Measurements from ENCODE around the gene DAZAP2.
"Not testable (repeated sequence)": the region's sequence is repeated elsewhere in the genome, so short reads cannot be mapped to it uniquely, and the experiment has no call there.

DAZAP2 gene

DNA sequence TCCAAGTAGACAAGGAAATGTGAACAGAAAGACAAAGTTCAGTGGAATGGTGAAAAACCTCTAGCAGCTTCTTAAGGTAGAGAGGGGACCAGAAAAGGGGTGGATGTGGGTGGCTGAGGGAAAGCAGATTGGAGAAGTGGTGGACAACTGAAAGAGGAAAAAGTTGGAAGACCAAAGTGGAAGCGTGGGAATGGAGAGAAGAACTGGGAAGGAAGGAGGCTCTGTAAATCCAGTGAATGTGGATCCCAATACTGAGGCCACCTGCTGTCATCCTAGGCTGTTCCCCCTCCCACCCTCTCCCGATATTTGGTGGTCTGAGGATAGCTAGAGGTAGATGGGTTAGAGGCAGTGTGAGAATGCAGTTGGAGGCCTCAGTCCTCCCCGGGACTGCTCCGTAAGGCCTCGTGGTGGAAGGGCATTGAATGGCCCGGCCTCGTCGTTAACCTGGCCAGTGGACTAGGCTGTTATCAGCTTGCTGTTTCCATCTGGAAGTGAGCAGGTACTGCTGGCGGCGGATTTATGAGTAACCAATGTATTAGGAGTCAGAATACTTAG, 19.9 kb upstream of the DAZAP2 start:
- TF ChIP-seq, protein P1, sequence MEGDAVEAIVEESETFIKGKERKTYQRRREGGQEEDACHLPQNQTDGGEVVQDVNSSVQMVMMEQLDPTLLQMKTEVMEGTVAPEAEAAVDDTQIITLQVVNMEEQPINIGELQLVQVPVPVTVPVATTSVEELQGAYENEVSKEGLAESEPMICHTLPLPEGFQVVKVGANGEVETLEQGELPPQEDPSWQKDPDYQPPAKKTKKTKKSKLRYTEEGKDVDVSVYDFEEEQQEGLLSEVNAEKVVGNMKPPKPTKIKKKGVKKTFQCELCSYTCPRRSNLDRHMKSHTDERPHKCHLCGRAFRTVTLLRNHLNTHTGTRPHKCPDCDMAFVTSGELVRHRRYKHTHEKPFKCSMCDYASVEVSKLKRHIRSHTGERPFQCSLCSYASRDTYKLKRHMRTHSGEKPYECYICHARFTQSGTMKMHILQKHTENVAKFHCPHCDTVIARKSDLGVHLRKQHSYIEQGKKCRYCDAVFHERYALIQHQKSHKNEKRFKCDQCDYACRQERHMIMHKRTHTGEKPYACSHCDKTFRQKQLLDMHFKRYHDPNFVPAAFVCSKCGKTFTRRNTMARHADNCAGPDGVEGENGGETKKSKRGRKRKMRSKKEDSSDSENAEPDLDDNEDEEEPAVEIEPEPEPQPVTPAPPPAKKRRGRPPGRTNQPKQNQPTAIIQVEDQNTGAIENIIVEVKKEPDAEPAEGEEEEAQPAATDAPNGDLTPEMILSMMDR (IDR thresholded peaks at IDR 0.05; ENCODE audit: low read depth, low read length) = no peak
- TF ChIP-seq MYC (IDR thresholded peaks at IDR 0.05; ENCODE audit: low read depth, low read length) = no peak
- TF ChIP-seq POLR2A (IDR thresholded peaks at IDR 0.05; ENCODE audit: extremely low read depth, insufficient read length) = no peak
- TF ChIP-seq, protein P2, sequence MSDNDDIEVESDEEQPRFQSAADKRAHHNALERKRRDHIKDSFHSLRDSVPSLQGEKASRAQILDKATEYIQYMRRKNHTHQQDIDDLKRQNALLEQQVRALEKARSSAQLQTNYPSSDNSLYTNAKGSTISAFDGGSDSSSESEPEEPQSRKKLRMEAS (IDR thresholded peaks at IDR 0.05; ENCODE audit: low read depth, low read length) = no peak
- DNase-seq (ENCODE audit: low read depth) = peak; percentile 30
- peak overlapping the region; percentile 70 for H3K4me3 ChIP-seq (ENCODE audit: low read depth, low read length)

DNA sequence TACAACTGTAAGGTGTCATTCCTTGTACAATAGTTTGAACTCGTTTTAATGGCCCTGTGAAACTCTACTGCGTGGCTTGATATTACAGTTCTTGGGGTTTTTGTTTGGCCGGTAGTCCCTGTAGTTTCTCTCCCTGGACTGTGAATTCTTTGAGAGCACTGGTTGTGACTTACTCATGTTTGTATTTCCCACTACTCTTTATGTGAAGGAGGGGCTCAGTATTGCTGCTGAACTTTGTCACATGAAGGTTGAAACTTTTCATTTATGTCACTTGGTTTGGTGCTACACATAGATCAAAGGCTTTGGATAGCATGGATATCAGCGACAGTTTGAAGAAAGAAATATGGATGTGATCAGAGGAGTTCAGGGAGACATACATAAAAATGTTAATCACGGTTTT, 19.3 kb upstream of the DAZAP2 start:
- TF ChIP-seq POLR2A (IDR thresholded peaks at IDR 0.05; ENCODE audit: extremely low read depth, insufficient read length) = no peak
- TF ChIP-seq, protein P1 (IDR thresholded peaks at IDR 0.05; ENCODE audit: low read depth, low read length) = no peak
- TF ChIP-seq, protein P2 (IDR thresholded peaks at IDR 0.05; ENCODE audit: low read depth, low read length) = no peak
- TF ChIP-seq MYC (IDR thresholded peaks at IDR 0.05; ENCODE audit: low read depth, low read length) = no peak
- DNase-seq (ENCODE audit: low read depth) = no peak

DNA sequence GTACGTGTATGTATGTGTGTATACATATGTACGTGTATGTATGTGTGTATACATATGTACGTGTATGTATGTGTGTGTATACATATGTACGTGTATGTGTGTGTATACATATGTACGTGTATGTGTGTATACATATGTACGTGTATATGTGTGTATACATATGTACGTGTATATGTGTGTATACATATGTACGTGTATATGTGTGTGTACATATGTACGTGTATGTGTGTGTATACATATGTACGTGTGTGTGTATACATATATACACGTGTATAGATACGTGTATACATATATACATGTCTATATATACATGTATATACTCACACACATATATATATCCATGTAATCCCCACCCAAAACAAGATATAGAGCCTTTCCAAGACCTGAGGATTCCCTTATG, 18.8 kb upstream of the DAZAP2 start:
- H3K4me3 ChIP-seq (ENCODE audit: low read depth, low read length); DNase-seq (ENCODE audit: low read depth): not testable (repeated sequence)

More for the DNA sequence above, 19.3 kb upstream of the DAZAP2 start:
- H3K4me3 ChIP-seq (ENCODE audit: low read depth, low read length) = peak overlapping the region; percentile 70

DNA sequence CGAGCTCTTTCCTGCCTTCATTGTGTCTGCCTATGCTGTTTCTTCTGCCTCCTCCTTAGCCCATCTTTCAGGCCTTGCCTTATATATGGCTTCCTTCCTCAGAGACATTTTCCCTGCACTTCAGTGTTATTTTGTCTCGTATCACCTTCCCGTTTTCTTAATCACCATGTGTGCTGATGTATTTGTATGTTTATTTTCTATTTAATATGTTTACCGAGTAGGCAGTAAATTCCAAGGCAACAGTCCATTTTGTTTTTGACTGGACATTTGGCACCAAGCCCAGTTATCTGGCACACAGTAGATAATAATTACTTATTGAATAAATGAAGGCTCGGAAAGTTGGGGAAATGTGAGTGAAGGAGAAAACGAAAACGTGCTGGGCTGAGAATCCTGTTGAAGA, 16.2 kb upstream of the DAZAP2 start:
- no peak overlapping the region for H3K4me3 ChIP-seq (ENCODE audit: low read depth, low read length)
- DNase-seq (ENCODE audit: low read depth) = no peak
- TF ChIP-seq, protein P2 (IDR thresholded peaks at IDR 0.05; ENCODE audit: low read depth, low read length) = no peak
- TF ChIP-seq POLR2A (IDR thresholded peaks at IDR 0.05; ENCODE audit: extremely low read depth, insufficient read length) = no peak
- no peak for TF ChIP-seq MYC (IDR thresholded peaks at IDR 0.05; ENCODE audit: low read depth, low read length)
- TF ChIP-seq, protein P1 (IDR thresholded peaks at IDR 0.05; ENCODE audit: low read depth, low read length) = no peak

DNA sequence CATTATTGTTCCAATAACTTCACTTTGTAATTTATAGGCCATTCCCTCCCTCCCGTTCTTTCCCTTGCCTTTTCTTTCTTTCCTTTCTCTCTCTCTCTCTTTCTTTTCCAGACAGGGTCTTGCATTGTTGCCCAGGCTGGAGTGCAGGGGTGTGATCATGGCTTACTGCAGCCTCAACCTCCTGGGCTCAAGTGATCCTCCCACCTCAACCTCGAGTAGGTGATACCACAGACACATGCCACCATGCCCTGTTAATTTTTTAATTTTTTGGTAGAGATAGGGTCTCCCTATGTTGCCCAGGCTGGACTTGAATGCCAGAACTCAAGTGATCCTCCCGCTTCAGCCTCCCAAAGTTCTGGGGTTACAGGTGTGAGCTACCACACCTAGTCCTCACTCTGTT, 14.0 kb upstream of the DAZAP2 start:
- TF ChIP-seq POLR2A (IDR thresholded peaks at IDR 0.05; ENCODE audit: extremely low read depth, insufficient read length) (no peak), MYC (IDR thresholded peaks at IDR 0.05; ENCODE audit: low read depth, low read length) (no peak)
- TF ChIP-seq, protein P2 (IDR thresholded peaks at IDR 0.05; ENCODE audit: low read depth, low read length) = no peak
- TF ChIP-seq, protein P1 (IDR thresholded peaks at IDR 0.05; ENCODE audit: low read depth, low read length) = no peak

DNA sequence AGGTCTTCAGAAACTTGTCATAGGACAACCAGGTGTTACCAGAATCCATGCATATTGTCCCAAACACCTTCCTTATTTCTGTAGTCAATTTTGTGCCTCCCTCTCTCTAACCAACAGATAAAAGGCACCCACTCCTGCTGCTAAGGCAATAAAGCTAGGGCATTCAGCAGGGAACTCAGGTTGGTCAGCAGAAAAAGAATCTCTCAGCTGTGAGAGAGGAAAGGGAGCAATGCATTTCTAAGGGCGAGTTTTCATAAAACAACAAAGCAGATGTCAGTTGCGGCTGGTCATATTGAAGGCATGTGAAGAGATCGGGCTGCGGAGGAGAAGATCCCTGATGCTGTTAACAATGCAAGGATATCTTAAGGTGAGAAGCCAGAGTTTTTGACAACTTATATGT, 13.4 kb upstream of the DAZAP2 start:
- no peak for DNase-seq (ENCODE audit: low read depth)
- no peak overlapping the region for H3K4me3 ChIP-seq (ENCODE audit: low read depth, low read length)
- TF ChIP-seq, protein P2 (IDR thresholded peaks at IDR 0.05; ENCODE audit: low read depth, low read length) = no peak
- TF ChIP-seq MYC (IDR thresholded peaks at IDR 0.05; ENCODE audit: low read depth, low read length) = no peak
- TF ChIP-seq, protein P1 (IDR thresholded peaks at IDR 0.05; ENCODE audit: low read depth, low read length) = no peak
- no peak for TF ChIP-seq POLR2A (IDR thresholded peaks at IDR 0.05; ENCODE audit: extremely low read depth, insufficient read length)

More for the DNA sequence above, 14.0 kb upstream of the DAZAP2 start:
- DNase-seq (ENCODE audit: low read depth) = no peak
- H3K4me3 ChIP-seq (ENCODE audit: low read depth, low read length) = no peak overlapping the region
